H1 (cell line): ENCODE measurements around the gene RPS6KA2. TPM values are rescaled to one million over a fixed set of nuclear protein-coding genes. Genes with fewer than 3 reads are reported as not detected.

Source experiments
- CTCF ChIA-PET: fragments of 300-600 bp; sonication (Branson Sonifier 250); formaldehyde crosslinking; loops from one replicate; lab custom pipeline; 2021; ENCODE audit not compliant: partially characterized antibody; lab: Charles Lee
- POLR2A ChIA-PET: fragments of 300-600 bp; sonication (Branson Sonifier 250); formaldehyde crosslinking; loops from one replicate; lab custom pipeline; 2021; ENCODE audit warnings: inconsistent platforms; ENCODE audit not compliant: partially characterized antibody; lab: Charles Lee
- DNase-seq, 2 experiments: peaks; one replicate each; pipeline versions ENCODE4 v3.0.0 to v3.0.0-alpha.2; 2010 to 2022; ENCODE audit warnings: low spot score in 2 of 2, low read depth in 1 of 2, mixed read lengths in 1 of 2
- FAIRE-seq: peaks from 2 replicates; lab custom pipeline; 2011; peaks lifted over from hg19 to GRCh38; lab: Jason Lieb, UNC
- H2AFZ ChIP-seq: 2 replicates; pipeline ENCODE4 v1.8.1; 2012; ENCODE audit warnings: low read length, inconsistent platforms
- H2AK5ac ChIP-seq: 2 replicates; pipeline ENCODE4 v1.6.1; 2013; ENCODE audit warnings: low read depth, low read length
- H2BK120ac ChIP-seq: replicated peaks from 2 replicates; pipeline ENCODE3; 2013; ENCODE audit warnings: low read depth, low read length, inconsistent platforms
- H2BK12ac ChIP-seq: 2 replicates; pipeline ENCODE4 v1.6.1; 2013; ENCODE audit warnings: low read depth, low read length
- H2BK15ac ChIP-seq: 2 replicates; pipeline ENCODE4 v1.6.1; 2013; ENCODE audit warnings: low read length
- H2BK20ac ChIP-seq: 2 replicates; pipeline ENCODE4 v1.6.1; 2013; ENCODE audit warnings: low read length
- H2BK5ac ChIP-seq: 2 replicates; pipeline ENCODE4 v1.6.1; 2013; ENCODE audit warnings: low read depth, low read length
- H3K14ac ChIP-seq: 2 replicates; pipeline ENCODE4 v1.6.1; 2013; ENCODE audit warnings: inconsistent platforms; ENCODE audit not compliant: insufficient read length
- H3K18ac ChIP-seq: 2 replicates; pipeline ENCODE4 v1.6.1; 2013; ENCODE audit warnings: low read length; ENCODE audit errors: extremely low read depth
- H3K23ac ChIP-seq: 2 replicates; pipeline ENCODE4 v1.6.1; 2013; ENCODE audit warnings: inconsistent platforms; ENCODE audit not compliant: insufficient read length
- H3K23me2 ChIP-seq: 2 replicates; pipeline ENCODE4 v1.6.1; 2013; ENCODE audit warnings: low read depth, low read length
- H3K27ac ChIP-seq: 2 replicates; pipeline ENCODE4 v1.6.1; 2011; ENCODE audit warnings: low read depth, low read length, inconsistent platforms
- H3K27me3 ChIP-seq, 4 experiments: replicated peaks in 1 of 4; 1 replicate in 1 of 4; 2 replicates in 3 of 4; pipeline versions ENCODE4 v1.6.1 to v1.8.1; 2011 to 2013; ENCODE audit warnings: low read length in 3 of 4, mild to moderate bottlenecking in 3 of 4, inconsistent platforms in 2 of 4, mixed read lengths in 2 of 4, moderate library complexity in 1 of 4; ENCODE audit not compliant: control insufficient read depth in 3 of 4, insufficient read depth in 3 of 4; ENCODE audit errors: extremely low read depth in 1 of 4
- H3K36me3 ChIP-seq, 4 experiments: 2 replicates each; pipeline versions ENCODE4 v1.6.1 to v1.8.1; 2011 to 2013; ENCODE audit warnings: mild to moderate bottlenecking in 4 of 4, low read length in 3 of 4, moderate library complexity in 2 of 4, control low read depth in 1 of 4, inconsistent platforms in 1 of 4; ENCODE audit not compliant: insufficient read depth in 4 of 4, control insufficient read depth in 2 of 4
- H3K4ac ChIP-seq: replicated peaks from 2 replicates; pipeline ENCODE3; 2013; ENCODE audit warnings: low read length, low read depth, mixed read lengths, inconsistent platforms; ENCODE audit not compliant: insufficient read length
- H3K4me1 ChIP-seq, 4 experiments: replicated peaks in 1 of 4; 1 replicate in 1 of 4; 2 replicates in 3 of 4; pipeline versions ENCODE4 v1.6.1 to v1.8.1; 2011 to 2013; ENCODE audit warnings: low read length in 3 of 4, inconsistent platforms in 2 of 4, mixed read lengths in 1 of 4; ENCODE audit not compliant: insufficient read depth in 4 of 4, control insufficient read depth in 3 of 4
- H3K4me2 ChIP-seq, 2 experiments: 2 replicates each; pipeline versions ENCODE4 v1.6.1 to v1.8.1; 2011 to 2013; ENCODE audit warnings: low read depth in 2 of 2, low read length in 2 of 2, control low read depth in 1 of 2, inconsistent platforms in 1 of 2, mild to moderate bottlenecking in 1 of 2; ENCODE audit not compliant: insufficient read depth in 1 of 2
- H3K4me3 ChIP-seq, 4 experiments: fragments of 200-600, 300-600 bp in 1 of 4; sonication (generic), shearing (Covaris generic), sonication (Bioruptor Twin) in 1 of 4; 2 replicates each; pipeline versions ENCODE4 v1.5.1 to v1.8.1; 2011 to 2016; ENCODE audit warnings: low read length in 4 of 4, low read depth in 3 of 4, control low read depth in 2 of 4, inconsistent platforms in 2 of 4, mild to moderate bottlenecking in 2 of 4, mixed read lengths in 1 of 4, moderate library complexity in 1 of 4; ENCODE audit not compliant: insufficient read depth in 2 of 4; ENCODE audit errors: extremely low read depth in 1 of 4
- H3K56ac ChIP-seq: replicated peaks from 2 replicates; pipeline ENCODE3; 2013; ENCODE audit warnings: low read depth, mild to moderate bottlenecking, mixed read lengths, low read length, inconsistent platforms; ENCODE audit not compliant: insufficient read length
- H3K79me1 ChIP-seq: 2 replicates; pipeline ENCODE4 v1.6.1; 2013; ENCODE audit warnings: low read depth, low read length, control low read depth
- H3K79me2 ChIP-seq, 2 experiments: 2 replicates each; pipeline versions ENCODE4 v1.6.1 to v1.8.1; 2012 to 2013; ENCODE audit warnings: low read length in 2 of 2, mild to moderate bottlenecking in 2 of 2, inconsistent platforms in 1 of 2; ENCODE audit not compliant: insufficient read depth in 2 of 2, control insufficient read depth in 1 of 2
- H3K9ac ChIP-seq, 4 experiments: replicated peaks in 1 of 4; 1 replicate in 1 of 4; 2 replicates in 3 of 4; pipeline versions ENCODE4 v1.6.1 to v1.8.1; 2011 to 2013; ENCODE audit warnings: low read depth in 3 of 4, low read length in 3 of 4, control low read depth in 2 of 4, mild to moderate bottlenecking in 2 of 4, moderate library complexity in 2 of 4, inconsistent platforms in 1 of 4; ENCODE audit errors: extremely low read depth in 1 of 4
- H3K9me3 ChIP-seq, 2 experiments: 2 replicates each; pipeline versions ENCODE4 v1.6.1 to v1.8.1; 2012 to 2013; ENCODE audit warnings: mild to moderate bottlenecking in 2 of 2, moderate library complexity in 2 of 2, control low read depth in 1 of 2, inconsistent platforms in 1 of 2, low read depth in 1 of 2, low read length in 1 of 2, mixed read lengths in 1 of 2; ENCODE audit not compliant: insufficient read depth in 2 of 2
- H4K20me1 ChIP-seq, 2 experiments: replicated peaks in 1 of 2; 2 replicates each; pipeline versions ENCODE3 to v1.8.1; 2011 to 2013; ENCODE audit warnings: inconsistent platforms in 2 of 2, low read length in 2 of 2, mild to moderate bottlenecking in 1 of 2; ENCODE audit not compliant: insufficient read depth in 2 of 2, control insufficient read depth in 1 of 2
- H4K5ac ChIP-seq: 2 replicates; pipeline ENCODE4 v1.6.1; 2013; ENCODE audit warnings: low read length, low read depth, mixed read lengths, inconsistent platforms; ENCODE audit not compliant: insufficient read length
- H4K8ac ChIP-seq: 2 replicates; pipeline ENCODE4 v1.8.0; 2013; ENCODE audit warnings: mild to moderate bottlenecking, moderate library complexity, low read length, inconsistent platforms; ENCODE audit not compliant: insufficient read depth; ENCODE audit errors: extremely low read depth
- H4K91ac ChIP-seq: replicated peaks from 2 replicates; pipeline ENCODE3; 2013; ENCODE audit warnings: low read length, mixed read lengths, inconsistent platforms; ENCODE audit not compliant: insufficient read length
- CHD1 ChIP-seq: IDR thresholded peaks from 2 replicates; pipeline ENCODE4 v1.6.1; 2012; ENCODE audit warnings: low read depth, low read length, improper control_type of control experiment
- E2F6 ChIP-seq: IDR thresholded peaks from 2 replicates; pipeline ENCODE4 v1.6.1; 2012; ENCODE audit warnings: inconsistent platforms
- HDAC6 ChIP-seq: IDR thresholded peaks from one replicate; pipeline ENCODE4 v1.7.1; 2012; ENCODE audit warnings: low read depth, mild to moderate bottlenecking, inconsistent platforms, low read length, moderate library complexity
- MAFK ChIP-seq: IDR thresholded peaks from 2 replicates; pipeline ENCODE4 v1.6.1; 2012; ENCODE audit warnings: low read depth, mild to moderate bottlenecking, improper control_type of control experiment, low read length
- PHF8 ChIP-seq: fragments of 200-600 bp; sonication (generic); conservative IDR thresholded peaks from 2 replicates; pipeline ENCODE4 v1.7.1; 2012; ENCODE audit warnings: low read depth, mild to moderate bottlenecking, inconsistent platforms, low read length, moderate library complexity
- RAD21 ChIP-seq, 2 experiments: IDR thresholded peaks in 1 of 2; conservative IDR thresholded peaks in 1 of 2; 2 replicates each; pipeline ENCODE4 v1.6.1; 2011; ENCODE audit warnings: low read depth in 2 of 2, low read length in 2 of 2, improper control_type of control experiment in 1 of 2, inconsistent platforms in 1 of 2, mild to moderate bottlenecking in 1 of 2, moderate library complexity in 1 of 2
- RBBP5 ChIP-seq: IDR thresholded peaks from 2 replicates; pipeline ENCODE4 v1.7.1; 2012; ENCODE audit warnings: low read depth, mild to moderate bottlenecking, inconsistent platforms, low read length, moderate library complexity, borderline replicate concordance
- RFX5 ChIP-seq: IDR thresholded peaks from 2 replicates; pipeline ENCODE4 v1.6.1; 2011; ENCODE audit warnings: low read depth, low read length, improper control_type of control experiment, borderline replicate concordance
- RXRA ChIP-seq: IDR thresholded peaks from 2 replicates; pipeline ENCODE4 v1.6.1; 2011; ENCODE audit warnings: low read depth, mild to moderate bottlenecking, low read length, moderate library complexity; ENCODE audit not compliant: insufficient read depth
- SP2 ChIP-seq: IDR thresholded peaks from 2 replicates; pipeline ENCODE4 v1.6.1; 2012; ENCODE audit warnings: mild to moderate bottlenecking, low read length, inconsistent platforms
- SUZ12 ChIP-seq: fragments of 200-600 bp; sonication (generic); IDR thresholded peaks from 2 replicates; pipeline ENCODE4 v1.6.1; 2012; ENCODE audit warnings: mild to moderate bottlenecking, inconsistent platforms, low read length, moderate library complexity, mixed read lengths
- USF2 ChIP-seq: IDR thresholded peaks from 2 replicates; pipeline ENCODE4 v1.6.1; 2011; ENCODE audit warnings: low read length, improper control_type of control experiment
- WGBS, 2 experiments: shearing (Covaris generic) in 1 of 2; methylation state at CpG; one replicate each; pipeline versions ENCODE4 v1.1.6 to v1.1.7; 2013 to 2015; ENCODE audit warnings: low lambda C conversion rate in 2 of 2, mixed read lengths in 2 of 2, inconsistent platforms in 1 of 2, low coverage in 1 of 2, missing lambda C conversion rate in 1 of 2; ENCODE audit not compliant: insufficient replicate concordance in 2 of 2, insufficient coverage in 1 of 2, insufficient read length in 1 of 2; ENCODE audit errors: extremely low coverage in 1 of 2, missing lambda C conversion rate in 1 of 2; 5-methylcytosine and 5-hydroxymethylcytosine counted together
- polyA plus RNA-seq, 7 experiments: library from polyadenylated mRNA; depleted of rRNA in 3 of 7; stranded (reverse) in 5 of 7; unstranded in 2 of 7; fragments of >200 nt in 5 of 7; fragments of 200-250 nt in 2 of 7; gene quantifications; 1 replicate in 5 of 7; 2 replicates in 1 of 7; 4 replicates in 1 of 7; pipeline versions ENCODE4 v1.2.1 to v1.2.3, GENCODE V29; 2011 to 2013; ENCODE audit warnings: missing spikeins in 2 of 7, mixed read lengths in 2 of 7
- total RNA-seq: library from RNA; stranded (reverse); fragmentation: NEBNext Ultra II Directional; extraction: Animal tissue kit (Norgen Biotek cat#: 25700); gene quantifications from 2 replicates; pipeline ENCODE4 v1.2.1, GENCODE V29; 2021

RPS6KA2 gene
- total and polyA plus RNA-seq, 2 of the 8 experiments (the other 6 are each of a cell fraction or from before 2014, with no cell fraction given): 8.8 to 25.7 TPM

GRCh38 chr6:166415833-166416347 lies 211.2 kb downstream of the RPS6KA2 start:
- no peak overlapping the region for H3K27ac ChIP-seq
- no peak overlapping the region for H2BK12ac ChIP-seq
- H3K18ac ChIP-seq: no peak overlapping the region
- CTCF ChIA-PET: interaction anchor here (1.6 kb wide), 1 partner anchor 140 kb away, joined by 3 read pairs; no protein-coding TSS in a partner anchor
- POLR2A ChIA-PET: no interaction called here
- H3K79me2 ChIP-seq: no peaks in the 10 kb centered on the region
- DNase-seq (no peak), FAIRE-seq (no peak)
- H3K23me2 ChIP-seq: peaks cover 12% of the 10 kb centered on the region; the same call in 1 of the 2 replicates
- H3K4me2 ChIP-seq: no peak overlapping the region
- no peaks in the 10 kb centered on the region for H3K9me3 ChIP-seq
- no peak overlapping the region for H2BK20ac ChIP-seq
- H3K36me3 ChIP-seq: peaks cover 4 to 12% (median 4%) of the 10 kb centered on the region in 4 experiments; a peak in 6 of 8 replicates
- H3K27me3 ChIP-seq: no peaks in the 10 kb centered on the region
- peaks cover 0 to 7% of the 10 kb centered on the region in 2 experiments for H4K20me1 ChIP-seq
- H3K14ac ChIP-seq: no peak overlapping the region
- H2AK5ac ChIP-seq: no peak overlapping the region
- H3K4me1 ChIP-seq: no peaks in the 10 kb centered on the region
- no peak overlapping the region for H2BK120ac ChIP-seq
- H3K23ac ChIP-seq: no peak overlapping the region
- H4K5ac ChIP-seq: no peak overlapping the region
- no peak overlapping the region for H2BK15ac ChIP-seq
- no peak overlapping the region for H2BK5ac ChIP-seq
- no peak overlapping the region for H4K8ac ChIP-seq
- 78 to 100% methylated on average over 4 to 5 of the region's 5 CpGs for WGBS, 2 experiments
- H3K56ac ChIP-seq: no peak overlapping the region
- H4K91ac ChIP-seq: no peak overlapping the region
- no peak overlapping the region for H3K4ac ChIP-seq
- no peaks in the 10 kb centered on the region for H3K79me1 ChIP-seq
- H3K4me3 ChIP-seq: no peak overlapping the region
- no peak overlapping the region for H3K9ac ChIP-seq
- no peak overlapping the region for H2AFZ ChIP-seq
- TF ChIP-seq RXRA (no peak), PHF8 (no peak), SUZ12 (no peak), RFX5 (no peak), E2F6 (no peak), CHD1 (no peak), RBBP5 (no peak), MAFK (no peak), RAD21 (IDR thresholded peaks at IDR 0.05 in 1 of 2, conservative IDR thresholded peaks at IDR 0.05 in 1 of 2; ENCODE audit: low read depth in 2 of 2, low read length in 2 of 2) (no peak), SP2 (no peak), USF2 (no peak), HDAC6 (no peak)
